H4 (cell line): ENCODE measurements around the gene BMP7. TPM values are rescaled to one million over a fixed set of nuclear protein-coding genes. Genes with fewer than 3 reads are reported as not detected.
"Not testable (repeated sequence)": the region's sequence is repeated elsewhere in the genome, so short reads cannot be mapped to it uniquely, and the experiment has no call there.

ENCODE experiments used
- DNase-seq: peaks from one replicate; pipeline ENCODE4 v3.0.0-alpha.2; 2015; ENCODE audit warnings: low spot score
- total RNA-seq: library from RNA; depleted of rRNA; stranded (reverse); fragments of >200 nt; shearing (Covaris generic); gene quantifications from 2 replicates; pipeline ENCODE4 v1.2.3, GENCODE V29; 2014

BMP7 gene
- total RNA-seq, 1 experiment from 2014 or later: 11.3 TPM

GRCh38 chr20:57287901-57288300 is 21.5 kb upstream of the BMP7 start:
- DNase-seq: no peak

- DNase-seq: no peak
These were observed 20.8 kb upstream of the BMP7 start for GRCh38 chr20:57287007-57287880.

GRCh38 chr20:57283860-57284259 is 17.4 kb upstream of the BMP7 start:
- no peak for DNase-seq

- DNase-seq: no peak
These were observed 16.4 kb upstream of the BMP7 start for GRCh38 chr20:57282670-57283361.

- no peak for DNase-seq
These were observed 15.5 kb upstream of the BMP7 start for GRCh38 chr20:57281900-57282299.

- no peak for DNase-seq
These were observed 13.8 kb upstream of the BMP7 start for GRCh38 chr20:57280221-57280620.

GRCh38 chr20:57279548-57279947 is 13.1 kb upstream of the BMP7 start:
- not testable (repeated sequence) for DNase-seq

GRCh38 chr20:57278457-57278856 is 12.0 kb upstream of the BMP7 start:
- no peak for DNase-seq

- no peak for DNase-seq
These were observed 11.1 kb upstream of the BMP7 start for GRCh38 chr20:57277398-57278105.

- no peak for DNase-seq
These were observed 9.8 kb upstream of the BMP7 start for GRCh38 chr20:57276221-57276620.

- no peak for DNase-seq
These were observed 9.4 kb upstream of the BMP7 start for GRCh38 chr20:57275813-57276212.

GRCh38 chr20:57275334-57275733 is 8.9 kb upstream of the BMP7 start:
- DNase-seq: no peak

- DNase-seq: no peak
These were observed 8.4 kb upstream of the BMP7 start for GRCh38 chr20:57274846-57275245.

GRCh38 chr20:57274299-57274698 is 7.9 kb upstream of the BMP7 start:
- no peak for DNase-seq

GRCh38 chr20:57272883-57273535 is 6.6 kb upstream of the BMP7 start:
- DNase-seq: no peak

- DNase-seq: no peak
These were observed 4.0 kb upstream of the BMP7 start for GRCh38 chr20:57270204-57270984.

- DNase-seq: no peak
These were observed 2.9 kb upstream of the BMP7 start for GRCh38 chr20:57269148-57269984.

- DNase-seq: no peak
These were observed 2.1 kb upstream of the BMP7 start for GRCh38 chr20:57268399-57269076.

- no peak for DNase-seq
These were observed 849 bp upstream of the BMP7 start for GRCh38 chr20:57267158-57267821.
